GM12872 (cell line): ENCODE data around the gene NOSIP.

Source experiments
- CTCF ChIP-seq: IDR thresholded peaks from 3 replicates; pipeline ENCODE4 v1.5.1; 2011; ENCODE audit warnings: low read depth, mild to moderate bottlenecking, low read length, moderate library complexity; ENCODE audit not compliant: insufficient read depth

Gene NOSIP

GRCh38 chr19:49556412-49557398 is 23.7 kb downstream of the NOSIP start:
- TF ChIP-seq CTCF = no peak

GRCh38 chr19:49555600-49556411 is 24.6 kb downstream of the NOSIP start:
- no peak for TF ChIP-seq CTCF

GRCh38 chr19:49554701-49555181 is 25.6 kb downstream of the NOSIP start:
- TF ChIP-seq CTCF = no peak

GRCh38 chr19:49553451-49554271 is 26.7 kb downstream of the NOSIP start:
- no peak for TF ChIP-seq CTCF

- TF ChIP-seq CTCF = no peak
Observed at GRCh38 chr19:49552749-49553148, 27.6 kb downstream of the NOSIP start.

GRCh38 chr19:49551531-49551930 is 28.8 kb downstream of the NOSIP start:
- no peak for TF ChIP-seq CTCF

- no peak for TF ChIP-seq CTCF
Observed at GRCh38 chr19:49549045-49549444, 31.3 kb downstream of the NOSIP start.
